HepG2 (cell line): ENCODE data around the gene OR11L1. TPM values are rescaled to one million over a fixed set of nuclear protein-coding genes. Genes with fewer than 3 reads are reported as not detected.
A peak's percentile ranks its signal among the peaks of the same experiment; 100 is the strongest.

ENCODE experiments used
- ATAC-seq: fragments of 200-7000 bp; cut with Tn5 transposase; 3 replicates; pipeline ENCODE4 v1.9.1; 2020; ENCODE audit warnings: mild to moderate bottlenecking, moderate library complexity
- BruUV-seq: library from RNA; stranded (reverse); fragments of 400-500 nt; replicated peaks from 2 replicates; lab custom pipeline; 2021; lab: Mats Ljungman, UMichigan
- CTCF ChIA-PET: fragments of 300-600 bp; formaldehyde crosslinking; extraction: SDS; loops from one replicate; lab custom pipeline; 2021; ENCODE audit warnings: low total read pairs, inconsistent platforms, low intra/inter-chr PET ratio; lab: Yijun Ruan, JAX
- POLR2A ChIA-PET: fragments of 350-600 bp; sonication (Branson Sonifier 250); formaldehyde crosslinking; loops from one replicate; lab custom pipeline; 2020; ENCODE audit warnings: antibody characterized with exemption, inconsistent platforms; lab: Yijun Ruan, JAX
- DNase-seq: peaks from one replicate; pipeline ENCODE4 v3.0.0-alpha.2; 2015; ENCODE audit warnings: low spot score
- FAIRE-seq: peaks from 3 replicates; lab custom pipeline; 2011; peaks lifted over from hg19 to GRCh38; lab: Jason Lieb, UNC
- H2AFZ ChIP-seq: one replicate; pipeline ENCODE4 v1.6.1; 2011; ENCODE audit warnings: low read length, inconsistent platforms
- H3K27ac ChIP-seq: fragments of 300-600 bp; 3 replicates; pipeline ENCODE4 v1.8.0; 2011; ENCODE audit warnings: mixed run types, mild to moderate bottlenecking, mixed read lengths, low read length, inconsistent platforms; ENCODE audit not compliant: insufficient read depth; ENCODE audit errors: extremely low read length
- H3K27me3 ChIP-seq, 2 experiments: fragments of 200-600 bp in 1 of 2; 2 replicates in 1 of 2; 3 replicates in 1 of 2; pipeline versions ENCODE4 v1.6.0 to v1.8.0; 2011; ENCODE audit warnings: low read length in 2 of 2, mild to moderate bottlenecking in 2 of 2, moderate library complexity in 2 of 2, inconsistent platforms in 1 of 2; ENCODE audit not compliant: insufficient read depth in 2 of 2, control insufficient read depth in 1 of 2
- H3K36me3 ChIP-seq, 2 experiments: fragments of 200-600 bp in 1 of 2; replicated peaks in 1 of 2; 2 replicates in 1 of 2; 3 replicates in 1 of 2; pipeline versions ENCODE4 v1.5.1 to v1.8.0; 2011; ENCODE audit warnings: low read length in 2 of 2, inconsistent platforms in 1 of 2; ENCODE audit not compliant: insufficient read depth in 2 of 2, control insufficient read depth in 1 of 2
- H3K4me1 ChIP-seq: 2 replicates; pipeline ENCODE4 v1.5.1; 2012; ENCODE audit warnings: low read length, inconsistent platforms; ENCODE audit not compliant: insufficient read depth
- H3K4me2 ChIP-seq: 2 replicates; pipeline ENCODE4 v1.6.0; 2011; ENCODE audit warnings: low read depth, low read length, inconsistent platforms
- H3K4me3 ChIP-seq, 3 experiments: fragments of 200-600 bp in 1 of 3; sonication (generic), shearing (Covaris generic) in 1 of 3; replicated peaks in 1 of 3; 2 replicates each; pipeline ENCODE4 v1.5.1; 2011 to 2016; ENCODE audit warnings: low read length in 3 of 3, inconsistent platforms in 2 of 3, low read depth in 2 of 3, mild to moderate bottlenecking in 2 of 3, control low read depth in 1 of 3, mixed read lengths in 1 of 3; ENCODE audit not compliant: insufficient read depth in 1 of 3
- H3K79me2 ChIP-seq: one replicate; pipeline ENCODE4 v1.6.1; 2011; ENCODE audit warnings: low read length, inconsistent platforms; ENCODE audit not compliant: insufficient read depth
- H3K9ac ChIP-seq: 2 replicates; pipeline ENCODE4 v1.6.0; 2011; ENCODE audit warnings: mild to moderate bottlenecking, low read depth, low read length, inconsistent platforms; ENCODE audit not compliant: insufficient read depth
- H3K9me3 ChIP-seq: 2 replicates; pipeline ENCODE4 v1.5.1; 2012; ENCODE audit warnings: mild to moderate bottlenecking, low read length
- H4K20me1 ChIP-seq: 2 replicates; pipeline ENCODE4 v1.6.0; 2011; ENCODE audit warnings: inconsistent platforms, mild to moderate bottlenecking, low read length, moderate library complexity; ENCODE audit not compliant: insufficient read depth
- CREB1 ChIP-seq, 2 experiments: fragments of 450-650 bp in 1 of 2; IDR thresholded peaks; 2 replicates each; pipeline ENCODE4 v1.6.1; 2016 to 2017; ENCODE audit warnings: control low read depth in 1 of 2, mild to moderate bottlenecking in 1 of 2, missing compliant biosample characterization in 1 of 2, missing genetic modification characterization in 1 of 2
- GFI1 ChIP-seq: sonication (generic); formaldehyde crosslinking; IDR thresholded peaks from 2 replicates; pipeline ENCODE4 v1.5.0; 2020; ENCODE audit warnings: missing genetic modification reagents, mild to moderate bottlenecking, borderline replicate concordance
- SAFB2 ChIP-seq: sonication (generic); formaldehyde crosslinking; IDR thresholded peaks from 2 replicates; pipeline ENCODE4 v1.5.1; 2020; ENCODE audit warnings: missing genetic modification reagents, low read depth, mild to moderate bottlenecking, borderline replicate concordance
- SIN3B ChIP-seq: fragments of 150-350 bp; IDR thresholded peaks from 2 replicates; pipeline ENCODE4 v1.6.1; 2014; ENCODE audit warnings: low read length
- SP5 ChIP-seq: IDR thresholded peaks from 2 replicates; pipeline ENCODE4 v1.6.1; 2016; ENCODE audit warnings: low read depth, borderline replicate concordance
- TRAFD1 ChIP-seq: sonication (generic); formaldehyde crosslinking; IDR thresholded peaks from 2 replicates; pipeline ENCODE4 v1.5.1; 2020; ENCODE audit warnings: missing genetic modification reagents, mild to moderate bottlenecking, borderline replicate concordance
- ZNF20 ChIP-seq: sonication (generic); formaldehyde crosslinking; IDR thresholded peaks from 2 replicates; pipeline ENCODE4 v1.4.0; 2020; ENCODE audit warnings: mild to moderate bottlenecking, moderate library complexity, missing genetic modification reagents
- ZNF549 ChIP-seq: sonication (generic); formaldehyde crosslinking; IDR thresholded peaks from 2 replicates; pipeline ENCODE4 v1.5.0; 2020; ENCODE audit warnings: missing genetic modification reagents
- ZNF83 ChIP-seq: sonication (generic); formaldehyde crosslinking; IDR thresholded peaks from 2 replicates; pipeline ENCODE4 v1.4.0; 2020; ENCODE audit warnings: missing genetic modification reagents, mild to moderate bottlenecking, borderline replicate concordance
- WGBS: methylation state at CpG from one replicate; pipeline ENCODE4 v1.1.6; 2017; ENCODE audit warnings: low lambda C conversion rate; 5-methylcytosine and 5-hydroxymethylcytosine counted together
- in situ Hi-C: cut with HindIII; loops from 2 replicates; pipeline ENCODE4 v1.10.0; 2017; ENCODE audit warnings: low pct_unique_long_range_greater_than_20kb; ENCODE audit not compliant: extremely low pct_ligation_motif_present
- intact Hi-C: fragments of 100-400 bp; cut with micrococcal nuclease; formaldehyde crosslinking; loops from one replicate; pipeline ENCODE4 v1.10.0; 2022; ENCODE audit not compliant: unreplicated experiment
- polyA plus RNA-seq, 8 experiments: library from polyadenylated mRNA; depleted of rRNA in 3 of 8; stranded (reverse) in 7 of 8; unstranded in 1 of 8; fragments of >200 nt; fragmentation: Illumina TruSeq in 4 of 8; extraction: Trizol in 4 of 8; gene quantifications; 2 replicates each; pipeline versions ENCODE4 v1.2.1 to v1.2.3, GENCODE V29; 2011 to 2016; ENCODE audit warnings: low read depth in 4 of 8, missing spikeins in 1 of 8, mixed read lengths in 1 of 8; ENCODE audit not compliant: insufficient read depth in 1 of 8
- total RNA-seq, 5 experiments: library from RNA; depleted of rRNA; stranded (reverse); fragments of >200 nt; fragmentation: Illumina TruSeq; extraction: Trizol; gene quantifications; 2 replicates each; pipeline ENCODE4 v1.2.3, GENCODE V29; 2016; ENCODE audit warnings: low read depth in 1 of 5

OR11L1 gene
- total and polyA plus RNA-seq, 2 of the 13 experiments (the other 11 are each of a cell fraction or from before 2014, with no cell fraction given): not detected

- no peak overlapping the region for H3K9ac ChIP-seq
- no peaks in the 10 kb centered on the region for H3K4me1 ChIP-seq
- no peak overlapping the region for H3K4me3 ChIP-seq
- WGBS: 4% methylated on average over 6 of the region's 6 CpGs
- peaks cover under 1% of the 10 kb centered on the region; the same call in 1 of the 2 replicates for H3K9me3 ChIP-seq
- no peaks in the 10 kb centered on the region for H4K20me1 ChIP-seq
- in situ Hi-C loops: no loop called here
- BruUV-seq: no TSS peak
- no peak for TF ChIP-seq TRAFD1
- TF ChIP-seq SIN3B: no peak
- TF ChIP-seq ZNF549 (CRISPR knock-in tag): no peak
- no peak for TF ChIP-seq GFI1 (CRISPR knock-in tag)
- no peak for TF ChIP-seq SAFB2 (CRISPR knock-in tag)
- peak; percentile 39; the same call in 1 of the 2 replicates for TF ChIP-seq CREB1 (IDR thresholded peaks at IDR 0.05)
- TF ChIP-seq CREB1 (CRISPR knock-in tag; IDR thresholded peaks at IDR 0.05): no peak
- H3K4me2 ChIP-seq: no peak overlapping the region
- no peaks in the 10 kb centered on the region for H3K27me3 ChIP-seq
- ChIA-PET CTCF (no interaction called here), POLR2A (no interaction called here)
- no peaks in the 10 kb centered on the region for H3K36me3 ChIP-seq
- no peaks in the 10 kb centered on the region for H3K79me2 ChIP-seq
- no peak overlapping the region for H3K27ac ChIP-seq
- FAIRE-seq: no peak
- no peak for DNase-seq
- intact Hi-C loops: no loop called here
- H2AFZ ChIP-seq: no peak overlapping the region
- ATAC-seq: peak; percentile 29; the same call in 1 of the 3 replicates
Measured at GRCh38 chr1:247833601-247834000, 8.1 kb downstream of the OR11L1 start.

- WGBS: 0% methylated on average over 1 of the region's 1 CpG
- TF ChIP-seq ZNF83 (no peak), SP5 (CRISPR knock-in tag) (no peak), ZNF20 (CRISPR knock-in tag) (no peak)
- BruUV-seq: no TSS peak
- Histone ChIP-seq H3K9me3 (peaks cover 13% of the 10 kb centered on the region), H3K36me3 (no peaks in the 10 kb centered on the region), H3K4me3 (no peak overlapping the region), H3K27ac (no peak overlapping the region), H3K4me1 (no peaks in the 10 kb centered on the region), H4K20me1 (no peaks in the 10 kb centered on the region), H3K9ac (no peak overlapping the region), H3K27me3 (no peaks in the 10 kb centered on the region), H3K4me2 (no peak overlapping the region), H2AFZ (no peak overlapping the region), H3K79me2 (no peaks in the 10 kb centered on the region)
- ATAC-seq: no peak
- in situ Hi-C loops: no loop called here
- ChIA-PET POLR2A (no interaction called here), CTCF (no interaction called here)
- FAIRE-seq: no peak
- intact Hi-C loops: no loop called here
- DNase-seq: no peak
Measured at GRCh38 chr1:247829656-247830055, 12.0 kb downstream of the OR11L1 start.
